Fibroblast of skin of left quadriceps (primary cell): ENCODE data around the gene PDK3.

Experiments
- DNase-seq, 2 experiments: peaks; one replicate each; pipeline ENCODE4 v3.0.0-alpha.2; 2013; ENCODE audit warnings: low read depth in 2 of 2

PDK3 gene

GRCh38 chrX:24464836-24465531 lies at the start of gene PDK3:
Gene PDK3, plus strand, starts transcription at chrX:24465286. Its CDS starts 170 bp downstream, at chrX:24465456.
- DNase-seq, result peak; percentile 72 to 74

- no peak for DNase-seq
Measured at GRCh38 chrX:24415921-24416320, 49.2 kb upstream of the PDK3 start.

GRCh38 chrX:24423960-24424359 lies 41.1 kb upstream of the PDK3 start:
- no peak for DNase-seq

GRCh38 chrX:24424948-24425347 lies 40.1 kb upstream of the PDK3 start:
- DNase-seq, result no peak

GRCh38 chrX:24425806-24426205 lies 39.3 kb upstream of the PDK3 start:
- DNase-seq, result no peak

GRCh38 chrX:24426340-24426913 lies 38.7 kb upstream of the PDK3 start:
- DNase-seq, result no peak

GRCh38 chrX:24426921-24427746 lies 38.0 kb upstream of the PDK3 start:
- no peak for DNase-seq

- no peak for DNase-seq
Measured at GRCh38 chrX:24427747-24428019, 37.4 kb upstream of the PDK3 start.

GRCh38 chrX:24428516-24428915 lies 36.6 kb upstream of the PDK3 start:
- no peak for DNase-seq

GRCh38 chrX:24435060-24435459 lies 30.0 kb upstream of the PDK3 start:
- no peak for DNase-seq

GRCh38 chrX:24443918-24444317 lies 21.2 kb upstream of the PDK3 start:
- DNase-seq, result no peak

- DNase-seq, result no peak
Measured at GRCh38 chrX:24444645-24445044, 20.4 kb upstream of the PDK3 start.

- no peak for DNase-seq
Measured at GRCh38 chrX:24448762-24449250, 16.3 kb upstream of the PDK3 start.

- no peak for DNase-seq
Measured at GRCh38 chrX:24463077-24463476, 2.0 kb upstream of the PDK3 start.

GRCh38 chrX:24464498-24464835 lies 619 bp upstream of the PDK3 start:
- DNase-seq, result no peak

- no peak for DNase-seq
Measured at GRCh38 chrX:24465532-24465865, 413 bp downstream of the PDK3 start.

GRCh38 chrX:24466025-24466424 lies 939 bp downstream of the PDK3 start:
- DNase-seq, result no peak

GRCh38 chrX:24468245-24468644 lies 3.2 kb downstream of the PDK3 start:
- DNase-seq, result no peak

GRCh38 chrX:24471808-24472207 lies 6.7 kb downstream of the PDK3 start:
- no peak for DNase-seq

- DNase-seq, result no peak
Measured at GRCh38 chrX:24475480-24475879, 10.4 kb downstream of the PDK3 start.

GRCh38 chrX:24478509-24478908 lies 13.4 kb downstream of the PDK3 start:
- DNase-seq, result no peak

GRCh38 chrX:24479924-24480323 lies 14.8 kb downstream of the PDK3 start:
- no peak for DNase-seq

- no peak for DNase-seq
Measured at GRCh38 chrX:24480400-24480865, 15.3 kb downstream of the PDK3 start.
